ENCODE data around the gene NKIRAS1.
"Not testable (repeated sequence)": the region's sequence is repeated elsewhere in the genome, so short reads cannot be mapped to it uniquely, and the experiment has no call there.

Gene NKIRAS1

GRCh38 chr3:23867838-23868237, 49.0 kb downstream of the NKIRAS1 start:
- DNase-seq (ENCODE audit: low read depth), result no peak

GRCh38 chr3:23867400-23867799, 49.4 kb downstream of the NKIRAS1 start:
- DNase-seq (ENCODE audit: low read depth), result no peak

- no peak for DNase-seq (ENCODE audit: low read depth)
These were observed 51.0 kb downstream of the NKIRAS1 start for GRCh38 chr3:23865595-23866396.

DNA sequence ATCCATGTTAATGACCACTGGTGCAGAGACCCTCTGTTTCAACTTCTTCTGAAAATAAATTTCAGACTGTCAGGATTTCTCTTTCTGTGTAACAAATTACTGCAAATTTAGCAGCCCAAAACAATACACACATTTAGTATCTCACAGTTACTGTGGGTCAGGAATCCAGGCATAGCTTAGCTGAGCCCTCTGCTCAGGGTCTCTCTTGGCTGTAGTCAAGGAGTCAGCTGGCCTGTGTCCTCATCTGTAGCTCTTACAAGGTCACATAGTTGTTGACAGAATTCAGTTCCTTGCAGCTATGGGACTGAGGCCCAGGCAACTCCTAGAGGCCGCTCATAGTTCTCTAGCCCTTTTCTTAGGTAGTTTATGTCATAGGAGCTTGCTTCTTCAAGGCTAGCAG, 51.9 kb downstream of the NKIRAS1 start:
- DNase-seq (ENCODE audit: low read depth), result no peak

DNA sequence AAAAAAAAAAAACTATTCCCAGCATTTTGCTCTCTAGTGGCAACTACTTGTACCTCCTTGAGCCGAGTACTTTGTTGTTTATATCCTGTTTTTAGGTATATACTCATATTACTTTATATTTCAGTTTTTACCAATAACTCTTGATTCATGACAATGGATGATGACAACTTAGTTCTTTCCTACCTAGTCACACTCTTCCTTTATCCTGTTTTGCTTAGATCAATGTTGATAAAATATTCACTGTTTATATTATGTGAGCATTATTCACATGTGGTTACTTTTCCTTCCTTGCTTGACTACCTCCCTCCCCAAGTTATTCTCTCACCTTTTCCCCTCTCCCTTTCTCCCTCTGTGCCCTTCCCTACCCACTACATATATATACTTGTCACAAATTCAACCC, 53.7 kb downstream of the NKIRAS1 start:
- DNase-seq (ENCODE audit: low read depth), result no peak

- no peak for DNase-seq (ENCODE audit: low read depth)
These were observed 55.1 kb downstream of the NKIRAS1 start for GRCh38 chr3:23861689-23862088.

- no peak for DNase-seq (ENCODE audit: low read depth)
These were observed 56.9 kb downstream of the NKIRAS1 start for GRCh38 chr3:23859839-23860382.

- DNase-seq (ENCODE audit: low read depth), result no peak
These were observed 57.6 kb downstream of the NKIRAS1 start for GRCh38 chr3:23859012-23859743.

- DNase-seq (ENCODE audit: low read depth), result no peak
These were observed 60.5 kb downstream of the NKIRAS1 start for GRCh38 chr3:23856286-23856685.

GRCh38 chr3:23849462-23849861, 67.3 kb downstream of the NKIRAS1 start:
- DNase-seq (ENCODE audit: low read depth), result not testable (repeated sequence)

GRCh38 chr3:23845326-23846216, 71.2 kb downstream of the NKIRAS1 start:
- DNase-seq (ENCODE audit: low read depth), result no peak

DNA sequence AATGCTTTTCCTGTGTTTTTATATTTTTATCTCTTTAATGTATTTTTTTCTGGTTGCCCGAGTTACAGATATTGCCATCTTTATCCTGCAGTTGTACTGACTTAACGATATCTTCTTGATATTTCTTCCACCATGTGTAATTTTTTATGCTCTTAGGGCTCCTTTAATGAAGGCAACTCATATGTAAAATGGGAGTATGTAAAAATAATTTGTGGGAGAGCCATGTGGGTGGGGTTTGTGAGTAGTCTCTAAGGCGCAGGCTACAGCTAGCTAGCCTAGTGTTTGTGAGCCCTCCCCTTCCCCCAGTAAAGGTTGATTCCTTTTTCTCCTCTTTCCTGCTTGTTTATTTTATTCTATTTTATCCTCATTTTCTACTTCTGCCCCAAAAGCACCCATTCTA, 72.9 kb downstream of the NKIRAS1 start:
- DNase-seq (ENCODE audit: low read depth), result no peak

All from stimulated activated CD8-positive, alpha-beta memory T cell treated with anti-CD3 and anti-CD28 coated beads, Interleukin-15, amount 100 ng/mL, for 1 hour (primary cell).